ENCODE results near the gene CXCR6. TPM values are rescaled to one million over a fixed set of nuclear protein-coding genes. Genes with fewer than 3 reads are reported as not detected.
A peak's percentile ranks its signal among the peaks of the same experiment; 100 is the strongest.

The CXCR6 gene
- polyA plus RNA-seq, 2 of the 4 experiments (the other 2 are of a cell fraction), result not detected

DNA sequence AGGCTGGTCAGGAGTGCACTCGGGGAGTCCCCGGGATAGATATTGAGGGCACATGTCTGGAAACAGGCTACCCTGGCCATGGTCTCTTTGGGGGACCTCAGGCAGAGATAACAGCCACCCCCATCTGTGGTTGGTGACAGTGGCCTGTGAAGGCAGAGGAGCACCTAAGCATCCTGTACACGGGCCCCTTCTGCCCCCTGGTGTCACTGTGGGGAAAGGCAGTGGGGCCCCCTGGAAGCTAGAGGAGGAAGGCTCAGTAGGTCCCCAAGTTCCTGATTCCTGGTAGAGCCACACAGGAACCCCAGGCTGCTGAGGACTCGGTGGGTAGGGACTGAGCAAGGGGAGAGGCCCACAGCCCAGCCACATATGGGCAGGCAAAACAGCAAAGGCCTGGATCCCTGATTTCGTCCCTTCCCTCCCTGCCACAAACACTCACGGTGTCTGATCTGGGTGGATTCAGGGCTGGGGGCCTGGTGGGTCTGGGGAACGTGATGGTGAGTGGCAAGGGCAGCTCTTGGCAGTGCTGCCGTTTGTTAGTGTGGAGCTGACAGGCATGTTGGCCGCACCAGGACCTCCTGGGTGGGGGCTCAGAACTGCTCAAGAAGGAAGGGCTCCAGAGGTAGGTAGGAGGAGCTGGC is 14.1 kb upstream of the CXCR6 start:
- ChIA-PET CTCF (interaction anchor here (0.5 to 7.7 kb wide), 21 partner anchors 8 to 891 kb away, joined by 3 to 50 read pairs (median 4); partner anchors contain the start of gene LZTFL1), POLR2A (no interaction called here)
- H3K27ac ChIP-seq, result no peak overlapping the region
- no peaks in the 10 kb centered on the region for H3K9me3 ChIP-seq
- WGBS (ENCODE audit: missing lambda C conversion rate), result 54% methylated on average over 4 of the region's 9 CpGs
- DNase-seq (ENCODE audit: low read depth in 1 of 2, low spot score in 1 of 2) (peak; percentile 11 to 73), FAIRE-seq (no peak), ATAC-seq (peak; percentile 94 to 97; a peak in 5 of 6 replicates)
- H3K4me3 ChIP-seq, result no peak overlapping the region
- TF ChIP-seq HOXB13 (CRISPR knock-in tag; IDR thresholded peaks at IDR 0.05; ENCODE audit: low read depth) (no peak), SMC3 (IDR thresholded peaks at IDR 0.05) (peak; percentile 68), RFX5 (IDR thresholded peaks at IDR 0.05) (no peak), RAD21 (conservative IDR thresholded peaks at IDR 0.05 in 1 of 2, IDR thresholded peaks at IDR 0.05 in 1 of 2) (peak; percentile 74 to 82), TP53 (CRISPR knock-in tag; IDR thresholded peaks at IDR 0.05) (no peak)
- TF ChIP-seq, protein P1, sequence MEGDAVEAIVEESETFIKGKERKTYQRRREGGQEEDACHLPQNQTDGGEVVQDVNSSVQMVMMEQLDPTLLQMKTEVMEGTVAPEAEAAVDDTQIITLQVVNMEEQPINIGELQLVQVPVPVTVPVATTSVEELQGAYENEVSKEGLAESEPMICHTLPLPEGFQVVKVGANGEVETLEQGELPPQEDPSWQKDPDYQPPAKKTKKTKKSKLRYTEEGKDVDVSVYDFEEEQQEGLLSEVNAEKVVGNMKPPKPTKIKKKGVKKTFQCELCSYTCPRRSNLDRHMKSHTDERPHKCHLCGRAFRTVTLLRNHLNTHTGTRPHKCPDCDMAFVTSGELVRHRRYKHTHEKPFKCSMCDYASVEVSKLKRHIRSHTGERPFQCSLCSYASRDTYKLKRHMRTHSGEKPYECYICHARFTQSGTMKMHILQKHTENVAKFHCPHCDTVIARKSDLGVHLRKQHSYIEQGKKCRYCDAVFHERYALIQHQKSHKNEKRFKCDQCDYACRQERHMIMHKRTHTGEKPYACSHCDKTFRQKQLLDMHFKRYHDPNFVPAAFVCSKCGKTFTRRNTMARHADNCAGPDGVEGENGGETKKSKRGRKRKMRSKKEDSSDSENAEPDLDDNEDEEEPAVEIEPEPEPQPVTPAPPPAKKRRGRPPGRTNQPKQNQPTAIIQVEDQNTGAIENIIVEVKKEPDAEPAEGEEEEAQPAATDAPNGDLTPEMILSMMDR (IDR thresholded peaks at IDR 0.05), result peak; percentile 57
- no peak overlapping the region for H3K4me2 ChIP-seq
- H3K4me1 ChIP-seq, result no peaks in the 10 kb centered on the region

DNA sequence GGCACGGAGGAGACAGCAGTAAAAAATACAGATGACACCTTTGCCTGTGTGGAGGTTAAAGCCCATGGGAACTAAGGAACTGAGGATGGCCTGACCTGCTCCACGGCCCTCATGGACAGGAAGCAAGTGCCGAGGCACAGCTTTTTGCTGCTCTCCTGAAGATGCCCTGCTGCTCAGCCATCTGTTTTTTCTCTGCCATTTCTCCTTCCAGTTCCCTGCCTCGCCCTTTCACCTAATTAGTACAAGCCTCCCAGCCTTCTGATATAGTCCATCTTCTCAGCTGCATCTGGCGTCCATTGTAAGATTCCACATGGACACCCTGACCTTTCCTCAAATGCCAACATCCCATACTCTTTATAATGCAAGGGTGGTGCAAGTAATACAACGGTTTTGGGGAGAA is 11.8 kb upstream of the CXCR6 start:
- Histone ChIP-seq H3K27ac (no peak overlapping the region), H3K4me2 (no peak overlapping the region), H3K4me3 (no peak overlapping the region), H3K9me3 (no peaks in the 10 kb centered on the region), H3K4me1 (no peaks in the 10 kb centered on the region)
- DNase-seq (ENCODE audit: low read depth in 1 of 2, low spot score in 1 of 2) (no peak), FAIRE-seq (no peak), ATAC-seq (no peak)
- CTCF ChIA-PET, result interaction anchor here (1.0 to 7.7 kb wide), 4 partner anchors 10 to 170 kb away, joined by 4 to 50 read pairs (median 25); no protein-coding TSS in a partner anchor
- WGBS (ENCODE audit: missing lambda C conversion rate), result 81% methylated on average over 6 of the region's 6 CpGs
- TF ChIP-seq, protein P2, sequence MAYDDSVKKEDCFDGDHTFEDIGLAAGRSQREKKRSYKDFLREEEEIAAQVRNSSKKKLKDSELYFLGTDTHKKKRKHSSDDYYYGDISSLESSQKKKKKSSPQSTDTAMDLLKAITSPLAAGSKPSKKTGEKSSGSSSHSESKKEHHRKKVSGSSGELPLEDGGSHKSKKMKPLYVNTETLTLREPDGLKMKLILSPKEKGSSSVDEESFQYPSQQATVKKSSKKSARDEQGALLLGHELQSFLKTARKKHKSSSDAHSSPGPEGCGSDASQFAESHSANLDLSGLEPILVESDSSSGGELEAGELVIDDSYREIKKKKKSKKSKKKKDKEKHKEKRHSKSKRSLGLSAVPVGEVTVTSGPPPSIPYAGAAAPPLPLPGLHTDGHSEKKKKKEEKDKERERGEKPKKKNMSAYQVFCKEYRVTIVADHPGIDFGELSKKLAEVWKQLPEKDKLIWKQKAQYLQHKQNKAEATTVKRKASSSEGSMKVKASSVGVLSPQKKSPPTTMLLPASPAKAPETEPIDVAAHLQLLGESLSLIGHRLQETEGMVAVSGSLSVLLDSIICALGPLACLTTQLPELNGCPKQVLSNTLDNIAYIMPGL (CRISPR knock-in tag; IDR thresholded peaks at IDR 0.05; ENCODE audit: borderline replicate concordance), result no peak
- no peak for TF ChIP-seq ZFP36 (IDR thresholded peaks at IDR 0.05; ENCODE audit: borderline replicate concordance, partially characterized antibody)
- TF ChIP-seq HDAC2 (IDR thresholded peaks at IDR 0.05), result no peak
- no peak for TF ChIP-seq CBX2 (IDR thresholded peaks at IDR 0.05; ENCODE audit: borderline replicate concordance, low read depth)
- TF ChIP-seq, protein P3, sequence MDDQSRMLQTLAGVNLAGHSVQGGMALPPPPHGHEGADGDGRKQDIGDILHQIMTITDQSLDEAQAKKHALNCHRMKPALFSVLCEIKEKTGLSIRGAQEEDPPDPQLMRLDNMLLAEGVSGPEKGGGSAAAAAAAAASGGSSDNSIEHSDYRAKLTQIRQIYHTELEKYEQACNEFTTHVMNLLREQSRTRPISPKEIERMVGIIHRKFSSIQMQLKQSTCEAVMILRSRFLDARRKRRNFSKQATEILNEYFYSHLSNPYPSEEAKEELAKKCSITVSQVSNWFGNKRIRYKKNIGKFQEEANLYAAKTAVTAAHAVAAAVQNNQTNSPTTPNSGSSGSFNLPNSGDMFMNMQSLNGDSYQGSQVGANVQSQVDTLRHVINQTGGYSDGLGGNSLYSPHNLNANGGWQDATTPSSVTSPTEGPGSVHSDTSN (IDR thresholded peaks at IDR 0.05), result no peak
- TF ChIP-seq, protein P4, sequence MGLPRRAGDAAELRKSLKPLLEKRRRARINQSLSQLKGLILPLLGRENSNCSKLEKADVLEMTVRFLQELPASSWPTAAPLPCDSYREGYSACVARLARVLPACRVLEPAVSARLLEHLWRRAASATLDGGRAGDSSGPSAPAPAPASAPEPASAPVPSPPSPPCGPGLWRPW (IDR thresholded peaks at IDR 0.05), result no peak
- TF ChIP-seq KDM5A (IDR thresholded peaks at IDR 0.05), result no peak
- POLR2A ChIA-PET, result no interaction called here

DNA sequence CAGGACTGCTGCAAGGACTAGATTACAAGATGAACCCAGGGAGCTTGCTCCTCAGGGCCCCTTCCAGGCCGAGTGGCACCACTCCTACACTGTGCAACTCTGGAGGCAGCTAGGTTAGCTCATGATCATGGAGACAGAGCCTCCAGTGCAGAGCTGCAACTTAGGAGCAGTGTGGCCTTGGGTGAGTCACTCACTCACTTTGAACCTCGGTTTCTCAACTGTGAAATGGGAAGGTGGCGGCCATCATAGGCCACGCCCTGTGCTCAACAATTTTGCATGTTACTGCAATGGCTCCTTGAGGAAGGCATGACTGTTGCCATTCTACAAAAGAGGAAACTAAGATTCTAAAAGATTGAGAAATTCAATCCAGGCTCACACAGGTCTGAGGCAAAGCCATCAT is 11.2 kb upstream of the CXCR6 start:
- no peak overlapping the region for H3K4me3 ChIP-seq
- no peak overlapping the region for H3K27ac ChIP-seq
- H3K4me1 ChIP-seq, result no peaks in the 10 kb centered on the region
- ChIA-PET POLR2A (no interaction called here), CTCF (interaction anchor here (1.0 to 7.7 kb wide), 5 partner anchors 9 to 446 kb away, joined by 3 to 50 read pairs (median 5); no protein-coding TSS in a partner anchor)
- no peaks in the 10 kb centered on the region for H3K9me3 ChIP-seq
- no peak overlapping the region for H3K4me2 ChIP-seq
- TF ChIP-seq EHMT2 (IDR thresholded peaks at IDR 0.05; ENCODE audit: low read depth) (no peak), SREBF2 (IDR thresholded peaks at IDR 0.05) (no peak), HOXA7 (CRISPR knock-in tag; IDR thresholded peaks at IDR 0.05) (no peak), ZFP36 (IDR thresholded peaks at IDR 0.05; ENCODE audit: borderline replicate concordance, partially characterized antibody) (no peak), CBX2 (IDR thresholded peaks at IDR 0.05; ENCODE audit: borderline replicate concordance, low read depth) (no peak), ZSCAN20 (CRISPR knock-in tag; IDR thresholded peaks at IDR 0.05) (no peak), CBX8 (IDR thresholded peaks at IDR 0.05) (no peak)
- TF ChIP-seq, protein P1 (IDR thresholded peaks at IDR 0.05), result no peak
- TF ChIP-seq, protein P5, sequence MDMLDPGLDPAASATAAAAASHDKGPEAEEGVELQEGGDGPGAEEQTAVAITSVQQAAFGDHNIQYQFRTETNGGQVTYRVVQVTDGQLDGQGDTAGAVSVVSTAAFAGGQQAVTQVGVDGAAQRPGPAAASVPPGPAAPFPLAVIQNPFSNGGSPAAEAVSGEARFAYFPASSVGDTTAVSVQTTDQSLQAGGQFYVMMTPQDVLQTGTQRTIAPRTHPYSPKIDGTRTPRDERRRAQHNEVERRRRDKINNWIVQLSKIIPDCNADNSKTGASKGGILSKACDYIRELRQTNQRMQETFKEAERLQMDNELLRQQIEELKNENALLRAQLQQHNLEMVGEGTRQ (IDR thresholded peaks at IDR 0.05), result no peak
- TF ChIP-seq, protein P6, sequence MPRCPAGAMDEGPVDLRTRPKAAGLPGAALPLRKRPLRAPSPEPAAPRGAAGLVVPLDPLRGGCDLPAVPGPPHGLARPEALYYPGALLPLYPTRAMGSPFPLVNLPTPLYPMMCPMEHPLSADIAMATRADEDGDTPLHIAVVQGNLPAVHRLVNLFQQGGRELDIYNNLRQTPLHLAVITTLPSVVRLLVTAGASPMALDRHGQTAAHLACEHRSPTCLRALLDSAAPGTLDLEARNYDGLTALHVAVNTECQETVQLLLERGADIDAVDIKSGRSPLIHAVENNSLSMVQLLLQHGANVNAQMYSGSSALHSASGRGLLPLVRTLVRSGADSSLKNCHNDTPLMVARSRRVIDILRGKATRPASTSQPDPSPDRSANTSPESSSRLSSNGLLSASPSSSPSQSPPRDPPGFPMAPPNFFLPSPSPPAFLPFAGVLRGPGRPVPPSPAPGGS (IDR thresholded peaks at IDR 0.05), result no peak
- 92% methylated on average over 2 of the region's 4 CpGs for WGBS (ENCODE audit: missing lambda C conversion rate)
- ATAC-seq (no peak), FAIRE-seq (no peak), DNase-seq (ENCODE audit: low read depth in 1 of 2, low spot score in 1 of 2) (no peak)
